K562 (cell line): ENCODE measurements around the gene PLD3. TPM values are rescaled to one million over a fixed set of nuclear protein-coding genes. Genes with fewer than 3 reads are reported as not detected.

Experiments
- ATAC-seq: fragments of 200-7000 bp; cut with Tn5 transposase; 3 replicates; pipeline ENCODE4 v1.9.1; 2020; ENCODE audit warnings: moderate library complexity
- BruUV-seq: library from RNA; stranded (reverse); fragments of 400-500 nt; replicated peaks from 2 replicates; lab custom pipeline; 2021; lab: Mats Ljungman, UMichigan
- CTCF ChIA-PET: fragments of 300-600 bp; formaldehyde crosslinking; extraction: SDS; loops from one replicate; lab custom pipeline; 2021; ENCODE audit warnings: low intra/inter-chr PET ratio; lab: Yijun Ruan, JAX
- POLR2A ChIA-PET: fragments of 300-600, 350-650 bp; sonication (Branson Sonifier 250); formaldehyde crosslinking; extraction: SDS; loops from one replicate; lab custom pipeline; 2021; ENCODE audit warnings: antibody characterized with exemption, inconsistent platforms; lab: Yijun Ruan, JAX
- DNase-seq, 4 experiments: peaks; one replicate each; pipeline versions ENCODE4 v3.0.0 to v3.0.0-alpha.2; 2011 to 2018; ENCODE audit warnings: low spot score in 3 of 4, mixed read lengths in 3 of 4; ENCODE audit errors: extremely low read depth in 1 of 4
- FAIRE-seq: peaks from 2 replicates; lab custom pipeline; 2011; peaks lifted over from hg19 to GRCh38; lab: Jason Lieb, UNC
- H2AFZ ChIP-seq: 2 replicates; pipeline ENCODE4 v1.6.0; 2011; ENCODE audit warnings: low read depth, low read length, control low read depth, inconsistent platforms
- H3K27ac ChIP-seq: fragments of 200-600 bp; 3 replicates; pipeline ENCODE4 v1.8.0; 2011; ENCODE audit warnings: low read depth, mild to moderate bottlenecking, control low read depth, inconsistent platforms, low read length, moderate library complexity, mixed read lengths; ENCODE audit errors: extremely low read depth
- H3K27me3 ChIP-seq, 2 experiments: fragments of 300-600 bp in 1 of 2; 2 replicates in 1 of 2; 3 replicates in 1 of 2; pipeline versions ENCODE4 v1.6.0 to v1.8.0; 2011; ENCODE audit warnings: inconsistent platforms in 2 of 2, low read length in 2 of 2, mild to moderate bottlenecking in 1 of 2, mixed read lengths in 1 of 2, moderate library complexity in 1 of 2; ENCODE audit not compliant: control insufficient read depth in 2 of 2, insufficient read depth in 2 of 2
- H3K36me3 ChIP-seq: fragments of 300-600 bp; 3 replicates; pipeline ENCODE4 v1.8.0; 2011; ENCODE audit warnings: mild to moderate bottlenecking, low read length, inconsistent platforms; ENCODE audit not compliant: control insufficient read depth, insufficient read depth
- H3K4me1 ChIP-seq, 2 experiments: fragments of 200-600 bp in 1 of 2; replicated peaks in 1 of 2; 2 replicates in 1 of 2; 3 replicates in 1 of 2; pipeline versions ENCODE4 v1.5.1 to v1.8.0; 2011; ENCODE audit warnings: inconsistent platforms in 2 of 2, low read length in 2 of 2, mild to moderate bottlenecking in 1 of 2, mixed read lengths in 1 of 2, moderate library complexity in 1 of 2; ENCODE audit not compliant: control insufficient read depth in 2 of 2, insufficient read depth in 2 of 2
- H3K4me2 ChIP-seq: 2 replicates; pipeline ENCODE4 v1.6.1; 2011; ENCODE audit warnings: low read length, control low read depth, inconsistent platforms, mixed read lengths; ENCODE audit not compliant: insufficient read depth
- H3K4me3 ChIP-seq: fragments of 200-600 bp; sonication (generic), shearing (Covaris generic); 2 replicates; pipeline ENCODE4 v1.5.1; 2016; ENCODE audit warnings: control low read depth, inconsistent platforms
- H3K79me2 ChIP-seq: fragments of 200-600 bp; 3 replicates; pipeline ENCODE4 v1.8.0; 2011; ENCODE audit warnings: low read length, inconsistent platforms; ENCODE audit not compliant: control insufficient read depth, insufficient read depth
- H3K9ac ChIP-seq, 2 experiments: 2 replicates each; pipeline versions ENCODE4 v1.6.0 to v1.6.1; 2011; ENCODE audit warnings: low read depth in 2 of 2, low read length in 2 of 2, control low read depth in 1 of 2, inconsistent platforms in 1 of 2, mild to moderate bottlenecking in 1 of 2, mixed read lengths in 1 of 2; ENCODE audit not compliant: insufficient read depth in 1 of 2
- H3K9me1 ChIP-seq: one replicate; pipeline ENCODE4 v1.6.0; 2011; ENCODE audit warnings: inconsistent platforms, mild to moderate bottlenecking, low read length, moderate library complexity; ENCODE audit not compliant: control insufficient read depth, insufficient read depth
- H3K9me3 ChIP-seq: replicated peaks from 2 replicates; pipeline ENCODE4 v1.5.1; 2011; ENCODE audit warnings: low read depth, low read length, inconsistent platforms; ENCODE audit not compliant: control insufficient read depth, insufficient read depth
- H4K20me1 ChIP-seq: replicated peaks from 2 replicates; pipeline ENCODE4 v1.6.1; 2011; ENCODE audit warnings: low read length, inconsistent platforms, mixed read lengths; ENCODE audit not compliant: control insufficient read depth, insufficient read depth
- DDX20 ChIP-seq: fragments of 450-650 bp; IDR thresholded peaks from 2 replicates; pipeline ENCODE4 v1.6.1; 2016; ENCODE audit warnings: missing genetic modification characterization, low read depth, mild to moderate bottlenecking, missing compliant biosample characterization, moderate library complexity
- EGR1 ChIP-seq: fragments of 450-650 bp; conservative IDR thresholded peaks from 2 replicates; pipeline ENCODE4 v1.6.1; 2017; ENCODE audit warnings: mild to moderate bottlenecking
- MAZ ChIP-seq, 2 experiments: fragments of 450-650 bp in 1 of 2; sonication (generic) in 1 of 2; formaldehyde crosslinking; IDR thresholded peaks in 1 of 2; conservative IDR thresholded peaks in 1 of 2; 2 replicates each; pipeline versions ENCODE4 v1.4.0 to v1.5.0; 2020; ENCODE audit warnings: mild to moderate bottlenecking in 1 of 2, missing genetic modification reagents in 1 of 2
- MNT ChIP-seq, 2 experiments: fragments of 450-650 bp; conservative IDR thresholded peaks; 2 replicates each; pipeline ENCODE4 v1.6.1; 2017; ENCODE audit warnings: mild to moderate bottlenecking in 2 of 2, moderate library complexity in 2 of 2
- POLR2AphosphoS5 ChIP-seq: IDR thresholded peaks from 2 replicates; pipeline ENCODE4 v1.6.1; 2011; ENCODE audit warnings: mild to moderate bottlenecking, low read depth, low read length, moderate library complexity; ENCODE audit not compliant: control insufficient read depth, insufficient read depth
- SMARCB1 ChIP-seq: IDR thresholded peaks from 2 replicates; pipeline ENCODE4 v1.6.1; 2011; ENCODE audit warnings: improper control_type of control experiment, low read depth; ENCODE audit not compliant: insufficient read length
- ZNF592 ChIP-seq: fragments of 450-650 bp; IDR thresholded peaks from 2 replicates; pipeline ENCODE4 v1.6.1; 2017; ENCODE audit warnings: antibody characterized with exemption, mild to moderate bottlenecking
- WGBS: fragments of 100-300 bp; shearing (Covaris generic); methylation state at CpG from one replicate; pipeline ENCODE4 v1.1.6; 2016; ENCODE audit warnings: low coverage, mixed read lengths; ENCODE audit not compliant: insufficient coverage; ENCODE audit errors: missing lambda C conversion rate; 5-methylcytosine and 5-hydroxymethylcytosine counted together
- in situ Hi-C: fragments of 300-500 bp; cut with MboI; formaldehyde crosslinking; loops from 4 replicates; pipeline ENCODE4 v1.15.0; 2018; ENCODE audit warnings: inconsistent platforms, mixed read lengths
- intact Hi-C: fragments of 100-400 bp; cut with micrococcal nuclease; formaldehyde crosslinking; loops from 2 replicates; pipeline ENCODE4 v1.14.2; 2022
- polyA plus RNA-seq, 8 experiments: library from polyadenylated mRNA; depleted of rRNA in 4 of 8; stranded (reverse) in 5 of 8; unstranded in 3 of 8; fragments of >200 nt; fragmentation: Nextera tagmentation in 2 of 8; fragmentation: Illumina TruSeq in 1 of 8; extraction: Ambion mirVana in 2 of 8; extraction: Trizol in 1 of 8; gene quantifications; 2 replicates each; pipeline versions ENCODE4 v1.2.1 to v1.2.3, GENCODE V29; 2011 to 2014; ENCODE audit warnings: inconsistent platforms in 1 of 8, missing spikeins in 1 of 8
- total RNA-seq, 7 experiments: library from RNA; depleted of rRNA in 6 of 7; stranded (reverse); fragments of >200 nt in 6 of 7; fragmentation: Illumina TruSeq in 2 of 7; extraction: Trizol in 2 of 7; gene quantifications; 2 replicates each; pipeline versions ENCODE4 v1.2.1 to v1.2.3, GENCODE V29; 2011 to 2021; ENCODE audit warnings: low replicate concordance in 1 of 7

PLD3 gene
- total and polyA plus RNA-seq, 9 of the 15 experiments (the other 6 are each of a cell fraction or from before 2014, with no cell fraction given) = 2.3 to 128 (median 72.7) TPM

- CTCF ChIA-PET = no interaction called here
- DNase-seq (no peak), ATAC-seq (no peak), FAIRE-seq (no peak)
- Histone ChIP-seq H3K4me2 (no peak overlapping the region), H3K9me1 (no peaks in the 10 kb centered on the region), H3K27me3 (peaks cover 0 to 14% of the 10 kb centered on the region in 2 experiments; a peak in 3 of 5 replicates), H3K9ac (no peak overlapping the region), H4K20me1 (0 out of 2 replicates have a peak, but pooled peaks cover under 1% of the 10 kb centered on the region), H3K36me3 (peaks cover 1% of the 10 kb centered on the region; the same call in 2 of the 3 replicates), H3K4me3 (no peak overlapping the region), H2AFZ (no peak overlapping the region), H3K27ac (no peak overlapping the region), H3K9me3 (no peaks in the 10 kb centered on the region), H3K4me1 (peaks cover 0 to 23% of the 10 kb centered on the region in 2 experiments; a peak in 2 of 5 replicates), H3K79me2 (no peaks in the 10 kb centered on the region)
- in situ Hi-C loops (no loop called here), intact Hi-C loops (no loop called here)
- no TSS peak for BruUV-seq
- 68% methylated on average over 24 of the region's 28 CpGs for WGBS
- POLR2A ChIA-PET = interaction anchor here (0.6 to 1.3 kb wide), 2 partner anchors 12 to 155 kb away, joined by 4 read pairs; no protein-coding TSS in a partner anchor
- no peak for TF ChIP-seq EGR1
- no peak for TF ChIP-seq MNT (conservative IDR thresholded peaks at IDR 0.05)
- no peak for TF ChIP-seq SMARCB1
- TF ChIP-seq DDX20 (tag) = no peak
- TF ChIP-seq ZNF592 = no peak
- TF ChIP-seq MAZ (CRISPR knock-in tag; conservative IDR thresholded peaks at IDR 0.05 in 1 of 2, IDR thresholded peaks at IDR 0.05 in 1 of 2) = no peak
- no peak for TF ChIP-seq POLR2AphosphoS5
Observed at GRCh38 chr19:40383668-40384248, 35.3 kb downstream of the PLD3 start.
